HG03066 (cell line): ENCODE data around the gene ZNF3.

Experiments
- ATAC-seq: cut with Tn5 transposase; IDR thresholded peaks from one replicate; pipeline ENCODE4 v1.9.1; 2021; ENCODE audit warnings: low read depth; ENCODE audit not compliant: unreplicated experiment

Gene ZNF3

DNA sequence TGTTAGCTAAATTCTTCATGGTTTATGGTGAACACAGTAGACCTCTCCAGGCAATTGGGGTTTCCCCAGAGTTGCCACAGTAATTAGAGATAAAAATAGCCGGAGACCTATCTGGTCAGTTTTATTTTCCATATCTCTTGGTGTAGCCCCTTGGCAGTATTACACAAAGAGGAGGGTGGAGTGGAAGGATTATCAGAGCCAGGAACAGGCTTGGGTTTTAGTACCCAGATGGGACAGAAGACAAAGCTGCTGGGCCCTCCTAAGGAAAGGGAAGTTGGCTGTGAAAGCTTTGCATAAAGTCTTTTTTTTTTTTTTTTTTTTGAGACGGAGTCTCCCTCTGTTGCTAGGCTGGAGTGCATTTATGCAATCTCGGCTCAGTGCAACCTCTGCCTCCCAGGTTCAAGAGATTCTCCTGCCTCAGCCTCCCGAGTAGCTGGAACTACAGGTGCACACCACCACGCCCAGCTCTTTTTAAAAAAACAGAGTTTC, 22.2 kb downstream of the ZNF3 start:
- no peak for ATAC-seq

DNA sequence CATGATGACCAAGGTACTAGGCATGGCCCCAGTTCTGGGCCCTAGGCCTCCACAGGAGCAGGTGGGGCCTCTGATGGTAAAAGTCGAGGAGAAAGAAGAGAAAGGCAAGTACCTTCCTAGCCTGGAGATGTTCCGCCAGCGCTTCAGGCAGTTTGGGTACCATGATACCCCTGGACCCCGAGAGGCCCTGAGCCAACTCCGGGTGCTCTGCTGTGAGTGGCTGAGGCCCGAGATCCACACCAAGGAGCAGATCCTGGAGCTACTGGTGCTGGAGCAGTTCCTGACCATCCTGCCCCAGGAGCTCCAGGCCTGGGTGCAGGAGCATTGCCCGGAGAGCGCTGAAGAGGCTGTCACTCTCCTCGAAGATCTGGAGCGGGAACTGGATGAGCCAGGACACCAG, 24.5 kb downstream of the ZNF3 start:
- no peak for ATAC-seq

DNA sequence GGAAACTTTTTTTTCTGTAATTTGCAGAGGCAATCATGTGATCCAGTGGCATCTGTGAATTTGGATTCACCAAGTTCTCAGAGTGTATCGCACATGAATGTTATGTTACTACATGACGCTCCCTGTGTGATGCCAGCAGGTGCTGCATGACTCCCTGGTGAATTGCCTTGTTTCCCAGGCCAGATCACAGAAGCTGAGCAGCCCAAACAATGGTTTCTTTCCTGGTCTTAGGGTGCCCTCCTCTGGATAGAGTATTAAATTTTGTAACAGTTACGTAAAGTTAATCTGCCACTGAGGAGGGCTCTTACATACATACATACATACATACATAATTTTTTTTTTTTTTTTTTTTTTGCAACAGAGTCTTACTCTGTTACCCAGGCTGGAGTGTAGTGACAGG, 28.3 kb downstream of the ZNF3 start:
- ATAC-seq, result no peak

DNA sequence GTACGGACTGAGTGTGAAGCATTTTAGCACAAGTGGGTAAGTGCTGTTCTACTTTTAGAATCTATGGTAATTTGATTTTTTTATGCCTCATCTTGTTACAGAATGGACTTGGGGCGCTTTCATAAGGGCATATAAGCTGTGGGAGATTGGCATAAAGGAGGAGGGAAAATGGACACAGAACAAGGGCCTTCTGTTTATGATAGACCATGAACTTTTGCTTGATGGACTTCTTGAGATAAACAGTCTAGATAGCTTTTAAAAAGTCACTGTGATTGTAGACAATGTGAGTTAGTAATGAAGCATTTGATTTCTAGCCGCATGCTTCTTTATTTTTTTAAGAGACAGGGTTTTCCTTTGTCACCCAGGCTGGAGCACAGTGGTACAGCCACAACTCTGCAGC, 29.9 kb downstream of the ZNF3 start:
- no peak for ATAC-seq

DNA sequence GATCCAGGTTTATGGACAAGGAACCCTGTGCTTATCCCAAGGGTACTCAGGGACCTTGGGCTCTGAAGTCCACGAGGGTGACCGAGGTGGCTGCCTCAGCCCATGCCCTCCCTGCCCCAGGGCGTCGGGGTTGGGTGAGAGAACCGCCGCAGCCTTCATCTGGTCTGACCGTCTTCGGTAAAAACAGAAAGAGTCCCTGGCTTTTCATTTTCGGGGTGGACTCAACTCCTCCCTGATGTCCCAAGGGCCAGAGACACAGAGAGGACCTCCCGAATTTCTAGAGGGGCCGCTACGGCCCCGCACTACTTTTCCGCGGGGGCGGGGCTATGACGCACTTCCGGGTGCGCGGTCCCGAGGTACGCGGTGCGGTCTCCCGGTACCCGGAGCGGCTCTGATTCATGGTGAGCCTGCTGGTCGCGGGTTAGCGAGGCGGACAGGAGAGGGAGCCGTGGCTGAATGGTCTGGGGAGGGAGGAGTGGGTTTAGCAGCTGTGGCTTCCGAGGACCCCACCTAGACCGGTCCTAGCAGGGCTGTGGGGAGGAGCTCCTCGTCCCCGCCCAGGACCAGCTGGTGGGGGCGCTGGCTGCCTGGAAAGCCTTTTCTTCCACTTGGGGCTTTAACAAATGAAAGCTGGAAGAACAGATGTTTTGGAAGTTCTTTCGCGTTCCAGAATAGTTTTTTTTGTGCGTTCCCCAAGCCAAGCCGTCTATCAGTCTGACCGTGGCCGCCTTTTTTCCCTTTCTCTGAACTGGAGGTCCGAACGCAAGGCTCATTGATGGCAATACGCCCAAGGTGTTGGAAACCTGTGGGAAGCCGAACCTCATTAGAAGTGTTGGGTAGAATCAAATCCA, 31.9 kb downstream of the ZNF3 start, which contains the start of gene ZSCAN21:
Gene ZSCAN21 (plus strand): TSS at position 334 of the 851 bp plus-strand sequence. CDS start 7,233 bp downstream, outside the sequence.
- ATAC-seq, result peak; percentile 86

DNA sequence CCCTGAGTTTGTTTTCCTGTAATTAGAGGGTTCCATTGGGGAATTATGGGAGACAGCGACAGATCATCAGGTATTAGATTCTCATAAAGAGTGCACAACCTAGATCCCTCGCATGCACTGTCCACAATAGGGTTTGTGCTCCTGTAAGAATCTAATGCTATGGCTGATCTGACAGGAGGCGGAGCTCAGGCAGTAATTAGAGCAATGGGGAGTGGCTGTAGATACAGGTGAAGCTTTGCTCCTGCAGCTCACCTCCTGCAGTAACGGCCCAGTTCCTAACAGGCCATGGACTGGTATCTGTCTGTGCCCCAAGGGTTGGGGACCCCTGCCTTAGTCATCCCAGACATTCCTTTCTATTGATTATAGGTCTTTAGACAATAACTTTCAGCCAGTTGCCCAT, 32.8 kb downstream of the ZNF3 start:
- no peak for ATAC-seq

DNA sequence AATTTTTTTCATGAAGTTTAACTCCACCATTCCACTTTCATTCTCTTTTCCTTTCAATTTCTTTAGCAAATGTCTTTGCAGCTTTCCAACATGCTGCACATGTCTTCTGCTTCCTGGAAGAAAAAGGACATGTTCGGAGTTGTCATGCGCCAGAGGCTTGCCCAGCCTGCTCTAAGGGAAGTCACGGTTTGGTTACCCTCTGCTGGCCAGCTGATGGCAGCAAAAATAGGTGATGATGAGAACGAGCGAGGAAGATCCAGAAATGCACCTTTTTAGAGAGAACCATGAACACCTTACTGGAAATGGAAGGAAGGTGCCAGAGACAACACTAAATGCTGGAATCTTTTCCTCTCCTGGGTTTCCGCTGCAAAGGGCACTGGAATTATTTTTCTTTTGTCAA, 36.8 kb downstream of the ZNF3 start:
- no peak for ATAC-seq

DNA sequence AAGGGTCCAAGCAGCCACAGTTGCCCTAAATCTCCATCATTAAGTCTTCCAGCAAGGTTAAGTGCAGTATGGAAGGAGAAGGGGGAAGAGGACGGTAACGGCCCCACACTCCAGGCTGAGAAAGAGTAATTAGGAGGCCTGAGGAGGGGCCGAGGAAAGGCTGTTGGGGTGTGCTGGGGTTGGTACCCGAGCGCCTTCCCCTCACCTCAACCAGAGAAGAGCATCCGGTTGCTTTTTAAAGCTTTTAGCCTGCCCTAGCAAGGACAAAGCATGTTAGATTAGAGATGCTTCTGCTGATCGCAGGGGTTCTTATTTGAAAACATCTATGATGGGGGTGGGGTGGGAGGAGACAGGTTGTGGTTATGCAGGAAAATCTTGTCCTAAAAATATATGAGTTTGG, 40.9 kb downstream of the ZNF3 start:
- no peak for ATAC-seq

DNA sequence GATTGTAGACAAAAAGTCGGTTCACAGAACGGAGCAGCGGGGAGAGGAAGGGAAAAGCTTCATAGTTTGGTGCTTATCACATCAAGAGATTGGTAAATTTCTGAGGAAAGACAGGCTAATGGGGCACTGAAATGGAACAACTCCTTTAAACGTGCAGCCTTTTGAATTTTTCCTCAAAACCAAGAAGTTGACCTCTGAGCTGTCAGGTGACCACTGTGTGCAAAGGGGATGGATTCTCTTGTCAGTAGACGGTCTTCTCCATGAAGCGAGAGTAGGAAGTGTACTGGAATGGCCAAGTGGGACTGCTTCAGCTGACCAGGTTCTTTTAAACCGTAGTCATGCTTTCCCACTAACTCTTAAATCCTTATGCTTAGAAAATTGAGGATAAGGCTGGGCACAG, 43.2 kb downstream of the ZNF3 start:
- no peak for ATAC-seq

DNA sequence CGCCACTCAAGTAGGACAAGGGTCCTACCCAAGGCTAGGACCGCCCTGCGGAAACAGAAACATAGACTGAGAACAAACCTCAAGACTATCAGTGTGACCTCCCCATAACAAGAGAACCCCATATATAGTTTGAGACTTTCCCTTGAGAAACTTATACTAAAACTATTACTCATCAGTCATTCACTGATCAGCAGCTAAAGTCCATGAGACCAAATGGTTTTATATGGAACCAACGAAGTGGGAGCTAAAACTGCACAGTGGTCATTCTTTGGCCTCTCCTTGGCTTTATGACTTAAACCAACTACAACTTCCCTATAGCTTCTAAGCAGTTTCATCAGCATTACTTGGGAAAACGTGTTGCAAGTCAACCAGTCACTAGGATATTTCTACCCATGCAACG, 45.6 kb downstream of the ZNF3 start:
- no peak for ATAC-seq

DNA sequence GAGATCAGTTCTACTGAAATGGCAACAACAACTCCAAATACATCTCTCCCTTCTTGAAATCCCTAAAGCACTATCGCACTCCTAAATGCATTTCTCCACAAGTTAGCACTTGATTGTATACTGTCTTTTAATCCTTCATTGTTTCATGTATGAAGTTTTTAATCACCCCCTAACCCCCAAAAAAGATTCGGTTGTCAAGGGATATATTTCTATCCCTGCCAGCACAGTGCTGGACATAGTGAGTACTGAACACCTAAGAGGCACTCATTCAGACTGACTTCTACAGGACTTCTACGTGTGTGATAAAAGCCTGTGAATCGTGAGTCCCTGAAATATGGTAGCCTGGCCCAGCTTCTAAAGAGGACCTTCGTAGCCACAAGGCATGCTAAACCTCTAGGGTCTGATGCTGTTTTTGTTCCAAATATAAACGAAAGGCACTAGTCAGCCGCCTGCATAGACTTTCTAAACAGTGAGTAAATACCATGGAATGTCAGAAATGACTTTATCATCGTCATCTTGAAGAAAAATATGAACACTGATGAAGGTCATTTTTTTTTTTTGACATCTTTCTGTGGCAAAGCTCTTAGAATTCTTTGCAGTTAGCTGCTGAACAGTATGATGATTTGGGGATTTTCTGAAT, 46.5 kb downstream of the ZNF3 start:
- no peak for ATAC-seq

DNA sequence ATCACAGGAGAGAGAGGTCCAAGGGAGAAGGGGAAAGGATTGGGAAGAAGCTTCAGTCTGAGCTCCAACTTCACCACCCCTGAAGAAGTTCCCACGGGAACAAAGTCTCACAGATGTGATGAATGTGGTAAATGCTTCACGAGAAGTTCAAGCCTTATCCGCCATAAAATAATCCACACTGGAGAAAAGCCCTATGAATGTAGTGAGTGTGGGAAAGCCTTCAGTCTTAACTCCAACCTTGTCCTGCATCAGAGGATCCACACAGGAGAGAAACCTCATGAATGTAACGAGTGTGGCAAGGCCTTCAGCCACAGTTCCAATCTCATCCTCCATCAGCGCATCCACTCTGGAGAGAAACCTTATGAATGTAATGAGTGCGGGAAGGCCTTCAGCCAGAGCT, 48.0 kb downstream of the ZNF3 start:
- no peak for ATAC-seq

DNA sequence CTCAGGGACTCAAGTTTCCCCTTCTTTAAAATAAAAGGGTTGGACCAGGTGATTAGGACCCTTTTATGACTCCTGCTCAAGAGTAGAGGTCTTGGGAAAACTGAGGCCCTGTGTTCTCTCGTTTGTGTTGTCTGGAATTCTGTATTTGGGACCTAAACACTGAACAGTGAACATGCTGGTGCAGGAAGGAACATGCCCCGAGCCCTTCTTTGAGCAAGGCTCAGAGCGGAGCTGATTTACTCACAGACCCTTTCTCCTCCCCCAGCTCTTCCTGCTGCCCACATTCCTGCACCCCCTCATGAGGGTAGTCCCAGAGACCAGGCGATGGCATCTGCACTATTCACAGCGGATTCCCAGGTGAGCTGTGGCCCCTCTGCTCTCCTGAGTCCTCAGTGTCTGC, 51.9 kb downstream of the ZNF3 start:
- no peak for ATAC-seq

DNA sequence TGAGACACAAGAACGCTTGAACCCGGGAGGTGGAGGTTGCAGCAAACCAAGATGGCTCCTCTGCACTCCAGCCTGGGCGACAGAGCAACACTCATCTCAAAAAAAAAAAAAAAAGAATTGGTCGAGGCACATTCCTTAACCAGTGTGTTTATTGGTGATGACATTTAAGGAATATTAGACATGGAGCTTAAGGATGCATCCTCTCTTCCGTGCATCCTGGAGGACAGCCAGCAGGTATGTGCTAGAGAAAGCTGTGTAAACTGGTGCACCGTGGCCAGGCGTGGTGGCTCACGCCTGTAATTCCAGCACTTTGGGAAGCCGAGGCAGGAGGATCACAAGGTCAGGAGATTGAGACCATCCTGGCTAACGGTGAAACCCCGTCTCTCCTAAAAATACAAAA, 54.3 kb downstream of the ZNF3 start:
- no peak for ATAC-seq

DNA sequence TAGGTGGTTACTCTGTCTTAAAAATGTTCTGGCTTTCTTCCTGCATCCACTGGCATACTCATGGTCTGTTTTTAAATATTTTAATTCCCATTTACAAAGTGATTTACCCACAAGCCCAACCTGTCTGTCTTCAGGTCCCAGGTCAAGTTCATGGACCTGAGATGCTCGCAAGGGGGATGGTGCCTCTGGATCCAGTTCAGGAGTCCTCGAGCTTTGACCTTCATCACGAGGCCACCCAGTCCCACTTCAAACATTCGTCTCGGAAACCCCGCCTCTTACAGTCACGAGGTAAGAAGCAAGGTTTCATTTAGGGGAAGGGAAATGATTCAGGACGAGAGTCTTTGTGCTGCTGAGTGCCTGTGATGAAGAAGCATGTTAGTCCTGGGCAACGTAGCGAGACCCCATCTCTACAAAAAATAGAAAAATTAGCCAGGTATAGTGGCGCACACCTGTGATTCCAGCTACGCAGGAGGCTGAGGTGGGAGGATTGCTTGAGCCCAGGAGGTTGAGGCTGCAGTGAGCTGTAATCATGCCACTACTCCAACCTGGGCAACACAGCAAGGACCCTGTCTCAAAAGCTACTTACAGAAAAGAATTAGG, 57.4 kb downstream of the ZNF3 start:
- no peak for ATAC-seq

DNA sequence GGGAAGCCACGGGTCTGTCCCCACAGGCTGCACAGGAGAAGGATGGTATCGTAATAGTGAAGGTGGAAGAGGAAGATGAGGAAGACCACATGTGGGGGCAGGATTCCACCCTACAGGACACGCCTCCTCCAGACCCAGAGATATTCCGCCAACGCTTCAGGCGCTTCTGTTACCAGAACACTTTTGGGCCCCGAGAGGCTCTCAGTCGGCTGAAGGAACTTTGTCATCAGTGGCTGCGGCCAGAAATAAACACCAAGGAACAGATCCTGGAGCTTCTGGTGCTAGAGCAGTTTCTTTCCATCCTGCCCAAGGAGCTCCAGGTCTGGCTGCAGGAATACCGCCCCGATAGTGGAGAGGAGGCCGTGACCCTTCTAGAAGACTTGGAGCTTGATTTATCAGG, 58.0 kb downstream of the ZNF3 start:
- no peak for ATAC-seq

DNA sequence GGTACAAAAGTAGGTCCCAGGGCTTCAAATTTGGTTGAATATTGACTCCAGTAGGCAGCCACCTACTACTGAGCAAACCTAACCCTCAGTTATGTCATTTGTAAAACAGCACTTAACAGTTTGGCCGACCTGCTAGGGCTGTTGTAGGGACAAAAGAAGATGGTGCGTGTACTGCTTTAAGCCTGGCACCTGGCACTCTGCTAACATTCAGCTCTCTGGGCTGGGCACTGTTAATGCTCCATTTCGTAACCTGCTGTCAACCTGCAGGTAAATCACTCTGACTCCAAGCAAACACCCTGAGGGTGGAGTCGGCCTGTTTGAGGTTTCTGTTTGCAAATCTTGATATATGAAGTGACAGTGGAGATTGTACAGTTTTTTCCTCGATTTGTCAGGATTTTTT, 58.9 kb downstream of the ZNF3 start:
- ATAC-seq, result no peak

DNA sequence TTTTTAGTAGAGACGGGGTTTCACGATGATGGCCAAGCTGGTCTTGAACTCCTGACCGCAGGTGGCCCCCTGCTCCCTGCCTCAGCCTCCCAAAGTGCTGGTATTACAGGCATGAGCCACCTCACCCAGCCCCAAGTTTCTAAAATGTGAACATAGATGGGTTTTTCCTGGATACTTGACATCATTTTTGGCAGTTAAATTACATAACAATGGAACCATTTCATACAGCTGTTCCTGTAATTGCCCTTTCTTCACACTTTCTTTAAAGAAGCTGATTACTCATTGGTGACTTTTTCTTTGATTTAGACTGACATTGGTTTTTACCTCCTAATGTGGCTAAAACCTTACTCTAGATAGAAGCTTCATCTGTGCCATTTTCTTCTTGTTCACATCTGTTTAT, 60.2 kb downstream of the ZNF3 start:
- ATAC-seq, result no peak
